Kidney (tissue), 14 donors: ENCODE results near the gene SYK. TPM values are rescaled to one million over a fixed set of nuclear protein-coding genes. Genes with fewer than 3 reads are reported as not detected.

Experiments used
- DNase-seq, 5 donors: peaks; one replicate each; pipeline ENCODE4 v3.0.0-alpha.2; 2013 to 2020
- FAIRE-seq: peaks from 2 replicates; lab custom pipeline; 2012; peaks lifted over from hg19 to GRCh38; lab: Jason Lieb, UNC
- H3K27ac ChIP-seq, 2 donors: one replicate each; pipeline ENCODE4 v1.7.0; 2013; ENCODE audit warnings: low read depth in 2 of 2, low read length in 2 of 2, inconsistent platforms in 1 of 2
- H3K27me3 ChIP-seq: one replicate; pipeline ENCODE4 v1.7.1; 2013; ENCODE audit warnings: low read length, inconsistent platforms; ENCODE audit not compliant: control insufficient read depth, insufficient read depth
- H3K36me3 ChIP-seq, 3 donors: one replicate each; pipeline versions ENCODE4 v1.7.0 to v1.7.1; 2013; ENCODE audit warnings: low read length in 3 of 3, control low read depth in 1 of 3, inconsistent platforms in 1 of 3; ENCODE audit not compliant: insufficient read depth in 3 of 3, control insufficient read depth in 2 of 3
- H3K4me1 ChIP-seq, 3 donors: one replicate each; pipeline versions ENCODE4 v1.7.0 to v1.7.1; 2013; ENCODE audit warnings: low read length in 3 of 3, inconsistent platforms in 1 of 3, low read depth in 1 of 3; ENCODE audit not compliant: control insufficient read depth in 2 of 3, insufficient read depth in 2 of 3
- H3K4me3 ChIP-seq, 3 donors: one replicate each; pipeline versions ENCODE4 v1.7.0 to v1.8.1; 2013; ENCODE audit warnings: low read length in 3 of 3, control low read depth in 1 of 3, inconsistent platforms in 1 of 3
- H3K9ac ChIP-seq, 3 donors: one replicate each; pipeline versions ENCODE4 v1.7.0 to v1.7.1; 2013; ENCODE audit warnings: low read length in 3 of 3, control low read depth in 1 of 3, inconsistent platforms in 1 of 3
- H3K9me3 ChIP-seq, 3 donors: one replicate each; pipeline versions ENCODE4 v1.7.0 to v1.7.1; 2013; ENCODE audit warnings: low read length in 3 of 3, control low read depth in 1 of 3, inconsistent platforms in 1 of 3; ENCODE audit not compliant: control insufficient read depth in 2 of 3, insufficient read depth in 1 of 3
- intact Hi-C: fragments of 100-400 bp; cut with DNase I; formaldehyde crosslinking; loops from one replicate; pipeline ENCODE4 v1.11.1; 2022
- polyA plus RNA-seq: library from polyadenylated mRNA; stranded (reverse); fragments of 350-450 nt; fragmentation: Illumina TruSeq; extraction: RNeasy Lipid Tissue Mini Kit (QIAGEN cat#74804); gene quantifications from one replicate; pipeline ENCODE4 v1.2.3, GENCODE V29; 2014; ENCODE audit warnings: low read depth, low replicate concordance; ENCODE audit not compliant: insufficient read depth
- total RNA-seq: library from RNA; stranded (reverse); fragmentation: NEBNext Ultra II Directional; extraction: Animal tissue kit (Norgen Biotek cat#: 25700); gene quantifications from one replicate; pipeline ENCODE4 v1.2.1, GENCODE V29; 2021
- TF ChIP-seq, protein P1 (sequence below): IDR thresholded peaks from 3 replicates; pipeline ENCODE4 v1.5.1; 2012; ENCODE audit warnings: mild to moderate bottlenecking, moderate library complexity, borderline replicate concordance; ENCODE audit not compliant: insufficient read depth; ENCODE audit errors: extremely low read depth
- donor health status: control.
- donor health status: control.
- donor health status: control.
- donor health status: control.
- donor health status: control.
- donor health status: DM: yes; HTN: yes; CAD: no.
- donor health status: Normal renal cell carcinoma (clear cell type).

SYK gene
- total and polyA plus RNA-seq, 2 donors from 2014 or later, result 13.3 to 52.2 TPM

DNA sequence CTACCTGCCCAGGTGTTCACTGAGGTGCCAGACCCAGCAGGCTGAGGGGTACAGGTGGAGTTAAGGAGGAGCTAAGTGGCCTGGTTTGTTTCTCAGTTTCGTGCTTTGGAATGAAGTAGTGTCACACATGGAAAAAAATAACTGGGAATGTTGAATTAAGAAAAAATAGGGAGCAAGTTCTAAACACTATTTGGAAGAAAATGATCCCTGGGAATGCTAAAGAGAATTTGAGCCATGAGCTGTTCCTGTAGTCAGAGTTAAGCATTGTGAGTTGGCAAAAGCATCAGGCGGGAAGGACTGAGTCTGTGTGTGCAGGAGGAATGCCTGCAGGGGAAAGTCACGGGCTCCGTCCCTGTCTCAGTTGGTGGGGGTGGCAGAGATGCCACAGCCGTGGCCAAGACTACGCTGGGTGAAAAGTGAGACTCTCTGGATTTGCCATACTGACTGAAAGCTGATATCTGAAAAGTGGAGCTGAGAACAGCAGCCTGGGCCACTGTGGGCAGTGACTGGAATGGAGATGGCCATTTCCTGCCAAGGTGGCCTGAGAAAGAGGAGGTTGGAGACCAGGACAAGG lies 37.0 kb downstream of the SYK start:
- no peak overlapping the region for H3K27ac ChIP-seq
- TF ChIP-seq, protein P1, sequence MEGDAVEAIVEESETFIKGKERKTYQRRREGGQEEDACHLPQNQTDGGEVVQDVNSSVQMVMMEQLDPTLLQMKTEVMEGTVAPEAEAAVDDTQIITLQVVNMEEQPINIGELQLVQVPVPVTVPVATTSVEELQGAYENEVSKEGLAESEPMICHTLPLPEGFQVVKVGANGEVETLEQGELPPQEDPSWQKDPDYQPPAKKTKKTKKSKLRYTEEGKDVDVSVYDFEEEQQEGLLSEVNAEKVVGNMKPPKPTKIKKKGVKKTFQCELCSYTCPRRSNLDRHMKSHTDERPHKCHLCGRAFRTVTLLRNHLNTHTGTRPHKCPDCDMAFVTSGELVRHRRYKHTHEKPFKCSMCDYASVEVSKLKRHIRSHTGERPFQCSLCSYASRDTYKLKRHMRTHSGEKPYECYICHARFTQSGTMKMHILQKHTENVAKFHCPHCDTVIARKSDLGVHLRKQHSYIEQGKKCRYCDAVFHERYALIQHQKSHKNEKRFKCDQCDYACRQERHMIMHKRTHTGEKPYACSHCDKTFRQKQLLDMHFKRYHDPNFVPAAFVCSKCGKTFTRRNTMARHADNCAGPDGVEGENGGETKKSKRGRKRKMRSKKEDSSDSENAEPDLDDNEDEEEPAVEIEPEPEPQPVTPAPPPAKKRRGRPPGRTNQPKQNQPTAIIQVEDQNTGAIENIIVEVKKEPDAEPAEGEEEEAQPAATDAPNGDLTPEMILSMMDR, result no peak
- no peak overlapping the region for H3K9ac ChIP-seq
- no peaks in the 10 kb centered on the region for H3K27me3 ChIP-seq
- intact Hi-C loops, result no loop called here
- no peak overlapping the region for H3K4me3 ChIP-seq
- FAIRE-seq (no peak), DNase-seq (peak in 2 of 5 donors; percentile 17 to 35)
- peaks cover 0 to 8% (median 2%) of the 10 kb centered on the region in 3 donors for H3K4me1 ChIP-seq
- peaks cover 0 to 12% (median 0%) of the 10 kb centered on the region in 3 donors for H3K36me3 ChIP-seq
- H3K9me3 ChIP-seq, result peaks cover 0 to 10% (median 0%) of the 10 kb centered on the region in 3 donors

DNA sequence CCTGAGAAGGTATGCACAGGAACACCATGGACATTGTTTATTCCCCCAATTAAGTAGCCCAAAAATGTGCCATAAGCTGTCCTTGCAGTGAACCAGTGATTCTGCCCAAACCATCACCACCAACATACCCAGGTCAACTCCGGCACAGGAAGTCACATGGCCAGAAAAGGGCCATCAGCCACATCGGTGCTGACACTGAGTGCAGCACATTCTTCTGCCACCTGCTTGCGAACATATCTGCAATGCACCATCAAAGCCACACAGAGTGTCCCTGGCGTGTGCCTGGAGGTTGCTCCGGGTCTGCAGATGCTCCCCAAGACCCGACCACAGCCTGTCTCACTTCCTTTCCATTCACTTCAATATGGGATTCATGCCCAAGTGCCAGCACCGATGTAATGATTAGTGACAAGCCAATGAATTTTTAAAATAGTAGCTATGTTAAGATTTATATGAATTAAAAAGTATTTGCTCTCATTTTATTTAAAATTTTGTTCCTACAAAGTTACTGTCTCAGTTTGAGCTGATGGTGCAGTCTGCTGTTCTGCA lies 37.6 kb downstream of the SYK start:
- intact Hi-C loops, result no loop called here
- peaks cover 0 to 12% (median under 1%) of the 10 kb centered on the region in 3 donors for H3K36me3 ChIP-seq
- FAIRE-seq (no peak), DNase-seq (no peak)
- TF ChIP-seq, protein P1, result no peak
- H3K9me3 ChIP-seq, result peaks cover 0 to 10% (median 0%) of the 10 kb centered on the region in 3 donors
- H3K9ac ChIP-seq, result no peak overlapping the region
- peaks cover 0 to 8% (median 2%) of the 10 kb centered on the region in 3 donors for H3K4me1 ChIP-seq
- H3K27ac ChIP-seq, result no peak overlapping the region
- no peaks in the 10 kb centered on the region for H3K27me3 ChIP-seq
- H3K4me3 ChIP-seq, result no peak overlapping the region

DNA sequence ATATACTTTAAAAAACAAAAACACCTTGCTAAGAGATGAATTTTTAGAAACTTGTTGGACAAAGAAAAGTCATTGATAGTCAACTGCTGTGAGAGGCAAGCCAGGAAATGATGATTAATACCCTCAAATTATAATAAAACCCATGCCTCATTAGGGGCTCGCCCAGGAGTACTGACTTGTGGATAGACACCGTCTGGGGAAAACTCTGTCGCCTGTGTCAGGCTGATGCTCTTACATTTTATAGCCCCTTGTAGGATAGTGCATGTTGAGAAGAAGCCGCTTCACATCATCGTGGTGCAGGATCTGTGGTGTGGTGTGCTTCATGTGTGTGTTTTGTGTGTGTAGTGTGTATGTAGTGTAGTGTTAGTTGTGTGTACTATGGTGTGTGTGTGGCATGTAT lies 39.1 kb downstream of the SYK start:
- intact Hi-C loops, result no loop called here
- no peak for DNase-seq
- no peak overlapping the region for H3K9ac ChIP-seq
- H3K27me3 ChIP-seq, result no peaks in the 10 kb centered on the region
- peaks cover 0 to 8% (median 2%) of the 10 kb centered on the region in 3 donors for H3K4me1 ChIP-seq
- peaks cover 0 to 10% (median 0%) of the 10 kb centered on the region in 3 donors for H3K9me3 ChIP-seq
- peaks cover 0 to 12% (median 3%) of the 10 kb centered on the region in 3 donors for H3K36me3 ChIP-seq
- TF ChIP-seq, protein P1, result no peak
- no peak for FAIRE-seq
- peak overlapping the region in 1 of 3 donors; percentile 2 for H3K4me3 ChIP-seq
- no peak overlapping the region for H3K27ac ChIP-seq
